SK-N-SH (cell line): Measurements from ENCODE around the gene PRRG4. TPM values are rescaled to one million over a fixed set of nuclear protein-coding genes. Genes with fewer than 3 reads are reported as not detected.

Experiments
- CTCF ChIA-PET: fragments of 300-600, 350-600 bp; formaldehyde crosslinking; extraction: SDS; loops from one replicate; lab custom pipeline; 2021; lab: Yijun Ruan, JAX
- POLR2A ChIA-PET: fragments of 350-600 bp; sonication (Branson Sonifier 250); formaldehyde crosslinking; extraction: SDS; loops from one replicate; lab custom pipeline; 2020; ENCODE audit warnings: antibody characterized with exemption, inconsistent platforms; lab: Yijun Ruan, JAX
- DNase-seq: peaks from one replicate; pipeline ENCODE4 v3.0.0; 2012
- H2AFZ ChIP-seq: fragments of 200-600 bp; sonication (generic); 2 replicates; pipeline ENCODE4 v1.8.1; 2016; ENCODE audit warnings: antibody characterized with exemption, mild to moderate bottlenecking, low read depth
- H3F3A ChIP-seq: fragments of 200-600 bp; sonication (generic); replicated peaks from 2 replicates; pipeline ENCODE3; 2016; ENCODE audit warnings: antibody characterized with exemption, mild to moderate bottlenecking; ENCODE audit not compliant: insufficient read depth
- H3K27ac ChIP-seq, 2 experiments: fragments of 200-500 bp in 1 of 2; fragments of 200-600 bp in 1 of 2; sonication (Bioruptor generic) in 1 of 2; sonication (generic), shearing (Covaris generic) in 1 of 2; 2 replicates each; pipeline versions ENCODE4 v1.5.1 to v1.6.1; 2014 to 2016; ENCODE audit warnings: low read depth in 2 of 2, inconsistent platforms in 1 of 2, low read length in 1 of 2, mild to moderate bottlenecking in 1 of 2, mixed read lengths in 1 of 2
- H3K27me3 ChIP-seq: fragments of 200-600 bp; sonication (generic), shearing (Covaris generic); 2 replicates; pipeline ENCODE4 v1.6.1; 2016; ENCODE audit warnings: mixed run types; ENCODE audit not compliant: insufficient read depth
- H3K36me3 ChIP-seq, 2 experiments: fragments of 200-500 bp in 1 of 2; fragments of 200-600 bp in 1 of 2; sonication (Bioruptor generic) in 1 of 2; sonication (generic) in 1 of 2; replicated peaks in 1 of 2; 2 replicates each; pipeline versions ENCODE3 to v1.5.1; 2014 to 2016; ENCODE audit warnings: low read length in 1 of 2, mild to moderate bottlenecking in 1 of 2; ENCODE audit not compliant: insufficient read depth in 2 of 2, control insufficient read depth in 1 of 2
- H3K4me1 ChIP-seq, 2 experiments: fragments of 200-500 bp in 1 of 2; fragments of 200-600 bp in 1 of 2; sonication (Bioruptor generic) in 1 of 2; sonication (generic), shearing (Covaris generic) in 1 of 2; 2 replicates each; pipeline versions ENCODE4 v1.5.1 to v1.6.1; 2014 to 2016; ENCODE audit warnings: low read depth in 1 of 2, low read length in 1 of 2, mixed run types in 1 of 2; ENCODE audit not compliant: insufficient read depth in 2 of 2, control insufficient read depth in 1 of 2
- H3K4me2 ChIP-seq: fragments of 200-600 bp; sonication (generic), shearing (Covaris generic); 2 replicates; pipeline ENCODE4 v1.6.1; 2017; ENCODE audit warnings: mixed run types
- H3K4me3 ChIP-seq, 2 experiments: fragments of 200-500 bp in 1 of 2; fragments of 200-600 bp in 1 of 2; sonication (Bioruptor generic) in 1 of 2; sonication (generic), shearing (Covaris generic) in 1 of 2; 2 replicates each; pipeline versions ENCODE4 v1.5.1 to v1.8.1; 2014 to 2016; ENCODE audit warnings: low read depth in 2 of 2, inconsistent platforms in 1 of 2, low read length in 1 of 2, mild to moderate bottlenecking in 1 of 2, mixed read lengths in 1 of 2, moderate library complexity in 1 of 2
- H3K79me2 ChIP-seq: fragments of 200-600 bp; sonication (generic); 2 replicates; pipeline ENCODE4 v1.8.1; 2017; ENCODE audit warnings: mild to moderate bottlenecking; ENCODE audit not compliant: insufficient read depth
- H3K9ac ChIP-seq: fragments of 200-600 bp; sonication (generic); 2 replicates; pipeline ENCODE4 v1.6.1; 2017; ENCODE audit warnings: mixed run types
- H3K9me2 ChIP-seq: fragments of 200-600 bp; sonication (generic); 2 replicates; pipeline ENCODE4 v1.6.1; 2017; ENCODE audit warnings: mixed run types
- H3K9me3 ChIP-seq: fragments of 200-600 bp; sonication (generic); 2 replicates; pipeline ENCODE4 v1.6.1; 2017; ENCODE audit warnings: mixed run types, mild to moderate bottlenecking, moderate library complexity
- H4K20me1 ChIP-seq: fragments of 200-600 bp; sonication (generic); 2 replicates; pipeline ENCODE4 v1.6.1; 2017; ENCODE audit warnings: mild to moderate bottlenecking, mixed run types; ENCODE audit not compliant: insufficient read depth
- CTCF ChIP-seq: fragments of 200-600 bp; sonication (generic); IDR thresholded peaks from 2 replicates; pipeline ENCODE4 v1.6.1; 2017; ENCODE audit warnings: antibody characterized with exemption, mild to moderate bottlenecking, moderate library complexity
- EP300 ChIP-seq, 2 experiments: IDR thresholded peaks; 2 replicates each; pipeline versions ENCODE4 v1.4.0 to v1.6.1; 2012; ENCODE audit warnings: borderline replicate concordance in 1 of 2, low read depth in 1 of 2, low read length in 1 of 2
- EZH2phosphoT487 ChIP-seq: fragments of 200-600 bp; sonication (generic); IDR thresholded peaks from 2 replicates; pipeline ENCODE4 v1.6.1; 2017; ENCODE audit warnings: low read depth, mixed run types, mild to moderate bottlenecking, antibody characterized with exemption, moderate library complexity, borderline replicate concordance
- FOXM1 ChIP-seq: IDR thresholded peaks from 2 replicates; pipeline ENCODE4 v1.4.0; 2012; ENCODE audit warnings: low read depth, mild to moderate bottlenecking
- GABPA ChIP-seq: IDR thresholded peaks from 2 replicates; pipeline ENCODE4 v1.4.0; 2012; ENCODE audit warnings: low read depth, mild to moderate bottlenecking
- GATA2 ChIP-seq: sonication (generic); formaldehyde crosslinking; IDR thresholded peaks from 2 replicates; pipeline ENCODE4 v1.5.0; 2020; ENCODE audit warnings: mild to moderate bottlenecking, missing genetic modification reagents
- MAX ChIP-seq: IDR thresholded peaks from 2 replicates; pipeline ENCODE4 v1.4.0; 2012; ENCODE audit warnings: low read depth
- MEF2A ChIP-seq: IDR thresholded peaks from 2 replicates; pipeline ENCODE4 v1.4.0; 2012; ENCODE audit warnings: low read depth, borderline replicate concordance
- MXI1 ChIP-seq: IDR thresholded peaks from 2 replicates; pipeline ENCODE4 v1.6.1; 2012; ENCODE audit warnings: mild to moderate bottlenecking, low read depth, low read length, improper control_type of control experiment
- NRF1 ChIP-seq: IDR thresholded peaks from 2 replicates; pipeline ENCODE4 v1.6.1; 2012; ENCODE audit warnings: low read depth, mild to moderate bottlenecking, low read length
- RAD21 ChIP-seq: IDR thresholded peaks from 2 replicates; pipeline ENCODE4 v1.6.1; 2012; ENCODE audit warnings: mild to moderate bottlenecking, low read length
- RCOR1 ChIP-seq: fragments of 150-350 bp; IDR thresholded peaks from 2 replicates; pipeline ENCODE4 v1.6.1; 2017; ENCODE audit warnings: antibody characterized with exemption, low read length
- SMC3 ChIP-seq: IDR thresholded peaks from 2 replicates; pipeline ENCODE4 v1.6.1; 2012; ENCODE audit warnings: low read depth, low read length, improper control_type of control experiment
- TEAD4 ChIP-seq: IDR thresholded peaks from 2 replicates; pipeline ENCODE4 v1.4.0; 2012; ENCODE audit warnings: mild to moderate bottlenecking, borderline replicate concordance; ENCODE audit not compliant: insufficient read depth
- USF1 ChIP-seq: IDR thresholded peaks from 2 replicates; pipeline ENCODE4 v1.4.0; 2012; ENCODE audit warnings: low read depth, borderline replicate concordance
- USF2 ChIP-seq: fragments of 150-350 bp; IDR thresholded peaks from 2 replicates; pipeline ENCODE4 v1.6.1; 2017; ENCODE audit warnings: antibody characterized with exemption, low read length, low read depth, borderline replicate concordance
- WGBS: methylation state at CpG from one replicate; pipeline ENCODE4 v1.1.6; 2017; ENCODE audit warnings: low lambda C conversion rate; 5-methylcytosine and 5-hydroxymethylcytosine counted together
- polyA plus RNA-seq, 3 experiments: library from polyadenylated mRNA; depleted of rRNA; stranded (reverse); fragments of >200 nt; gene quantifications; 2 replicates each; pipeline ENCODE4 v1.2.3, GENCODE V29; 2012

PRRG4 gene
- polyA plus RNA-seq, 1 of the 3 experiments (the other 2 are of a cell fraction), result 0.21 TPM

DNA sequence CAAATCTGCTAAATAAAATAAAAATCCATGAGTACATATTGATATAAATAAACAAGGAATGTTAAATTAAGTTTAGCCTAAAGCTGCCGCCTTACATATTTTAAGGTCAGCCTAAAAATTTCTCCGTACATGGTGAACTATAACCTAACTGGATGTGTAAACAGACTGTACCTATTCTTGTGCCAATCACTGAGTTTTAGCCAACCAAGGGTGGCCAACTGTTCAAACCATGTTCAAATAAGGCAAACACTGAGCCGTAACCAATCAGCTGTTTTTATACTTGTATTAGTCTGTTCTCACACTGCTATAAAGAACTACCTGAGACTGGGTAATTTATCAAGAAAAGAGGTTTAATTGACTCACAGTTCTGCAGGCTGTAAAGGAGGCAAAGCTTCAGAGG, 54.3 kb downstream of the PRRG4 start:
- CTCF ChIA-PET, result interaction anchor here (0.8 to 1.1 kb wide), 2 partner anchors 20 to 71 kb away, joined by 3 to 5 read pairs; no protein-coding TSS in a partner anchor

GRCh38 chr11:32884770-32885384, 55.1 kb downstream of the PRRG4 start:
- ChIA-PET CTCF (interaction anchor here (0.8 to 1.1 kb wide), 3 partner anchors 9 to 180 kb away, joined by 3 to 5 read pairs (median 5); no protein-coding TSS in a partner anchor), POLR2A (no interaction called here)
- Histone ChIP-seq H3K4me2 (no peak overlapping the region), H2AFZ (no peak overlapping the region), H3K9me2 (no peaks in the 10 kb centered on the region), H3K79me2 (no peaks in the 10 kb centered on the region), H3K27ac (no peak overlapping the region), H3K4me1 (no peaks in the 10 kb centered on the region), H3K9ac (no peak overlapping the region), H3K27me3 (no peaks in the 10 kb centered on the region), H4K20me1 (no peaks in the 10 kb centered on the region), H3F3A (no peaks in the 10 kb centered on the region), H3K36me3 (no peaks in the 10 kb centered on the region), H3K4me3 (no peak overlapping the region), H3K9me3 (no peaks in the 10 kb centered on the region)
- WGBS, result 74% methylated on average over 3 of the region's 3 CpGs
- TF ChIP-seq RAD21, result peak; percentile 46
- no peak for TF ChIP-seq USF2
- TF ChIP-seq GABPA, result no peak
- no peak for TF ChIP-seq MEF2A
- no peak for TF ChIP-seq MXI1
- no peak for TF ChIP-seq MAX
- no peak for TF ChIP-seq RCOR1
- TF ChIP-seq SMC3, result no peak
- no peak for TF ChIP-seq EZH2phosphoT487
- no peak for TF ChIP-seq USF1
- no peak for TF ChIP-seq FOXM1
- TF ChIP-seq CTCF, result peak; percentile 57
- no peak for TF ChIP-seq TEAD4
- TF ChIP-seq GATA2 (CRISPR knock-in tag), result no peak
- no peak for TF ChIP-seq EP300 (IDR thresholded peaks at IDR 0.05; ENCODE audit: borderline replicate concordance in 1 of 2, low read depth in 1 of 2, low read length in 1 of 2)
- no peak for DNase-seq

More for the DNA sequence above, 54.3 kb downstream of the PRRG4 start:
- no peak overlapping the region for H3K4me2 ChIP-seq
- no peaks in the 10 kb centered on the region for H3K27me3 ChIP-seq
- no peak for TF ChIP-seq NRF1
- no peak for TF ChIP-seq EP300 (IDR thresholded peaks at IDR 0.05; ENCODE audit: borderline replicate concordance in 1 of 2, low read depth in 1 of 2, low read length in 1 of 2)
- WGBS, result 93% methylated on average over 3 of the region's 3 CpGs
- H2AFZ ChIP-seq, result no peak overlapping the region
- POLR2A ChIA-PET, result no interaction called here
- H3K9me3 ChIP-seq, result no peaks in the 10 kb centered on the region
- no peaks in the 10 kb centered on the region for H3K9me2 ChIP-seq
- no peaks in the 10 kb centered on the region for H3K79me2 ChIP-seq
- H4K20me1 ChIP-seq, result no peaks in the 10 kb centered on the region
- H3K27ac ChIP-seq, result no peak overlapping the region
- H3K9ac ChIP-seq, result no peak overlapping the region
- H3K4me3 ChIP-seq, result no peak overlapping the region
- no peaks in the 10 kb centered on the region for H3F3A ChIP-seq
- H3K36me3 ChIP-seq, result no peaks in the 10 kb centered on the region
- H3K4me1 ChIP-seq, result no peaks in the 10 kb centered on the region
- DNase-seq, result no peak
